Uterus (tissue), 2 donors: ENCODE data around the gene PPM1A.

Experiments
- CTCF ChIP-seq, 4 experiments: fragments of 200-600 bp in 2 of 4; fragments of 450-650 bp in 2 of 4; sonication (generic) in 2 of 4; IDR thresholded peaks; one replicate each; pipeline ENCODE4 v1.5.1; 2016 to 2019; ENCODE audit warnings: antibody characterized with exemption in 4 of 4, mild to moderate bottlenecking in 2 of 4, moderate library complexity in 1 of 4
- POLR2A ChIP-seq, 2 donors: fragments of 450-650 bp; IDR thresholded peaks; one replicate each; pipeline ENCODE4 v1.6.1; 2016; ENCODE audit warnings: antibody characterized with exemption in 2 of 2, mild to moderate bottlenecking in 1 of 2, moderate library complexity in 1 of 2

- TF ChIP-seq CTCF (IDR thresholded peaks at IDR 0.05) (no peak), POLR2A (IDR thresholded peaks at IDR 0.05) (no peak)
Observed at GRCh38 chr14:60225265-60225664, 23.8 kb upstream of the PPM1A start.
